Measurements from ENCODE around the gene ALOX15. TPM values are rescaled to one million over a fixed set of nuclear protein-coding genes. Genes with fewer than 3 reads are reported as not detected.
"Not testable (repeated sequence)": the region's sequence is repeated elsewhere in the genome, so short reads cannot be mapped to it uniquely, and the experiment has no call there.

The ALOX15 gene
- total RNA-seq, 4 donors from 2014 or later, result 24.4 to 379 (median 119) TPM; not detected in 1

DNA sequence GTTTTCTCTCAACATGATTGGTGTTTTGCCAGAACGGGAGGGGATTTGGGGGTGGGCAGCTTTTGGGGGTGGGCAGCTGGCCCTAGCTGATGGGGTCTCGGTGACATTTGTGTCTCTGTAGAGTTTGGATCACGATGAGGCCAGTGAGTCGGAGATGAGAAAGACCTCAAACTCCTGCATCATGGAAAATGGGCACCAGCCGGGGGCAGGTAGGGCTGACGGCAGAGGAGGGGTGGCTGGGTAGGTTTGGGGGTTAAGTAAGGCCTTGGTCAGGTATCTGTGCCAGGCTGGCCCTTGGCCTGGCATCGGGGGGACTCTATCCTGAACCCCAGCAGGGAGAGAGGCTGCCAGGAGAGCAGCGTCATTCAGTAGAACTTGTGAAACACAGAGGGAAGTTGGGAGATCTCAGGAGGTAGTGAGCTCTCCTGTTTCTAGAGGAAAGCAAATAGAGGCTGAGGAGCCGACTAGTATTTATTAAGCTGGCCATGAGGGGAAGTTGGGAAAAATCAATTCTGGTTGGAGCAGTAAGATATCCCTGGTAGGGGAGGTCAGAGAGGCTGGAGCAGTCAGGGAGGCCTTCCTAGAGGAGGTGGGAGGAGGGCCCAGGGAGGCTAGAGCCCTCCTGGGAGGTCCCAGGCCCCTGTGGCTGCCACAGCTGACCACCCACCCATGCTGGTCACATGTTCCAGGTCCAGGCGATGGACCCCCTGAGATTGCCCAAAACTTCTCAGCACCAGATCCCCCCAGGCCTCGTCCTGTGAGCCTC is 49.1 kb downstream of the ALOX15 start:
- TF ChIP-seq, protein P1, sequence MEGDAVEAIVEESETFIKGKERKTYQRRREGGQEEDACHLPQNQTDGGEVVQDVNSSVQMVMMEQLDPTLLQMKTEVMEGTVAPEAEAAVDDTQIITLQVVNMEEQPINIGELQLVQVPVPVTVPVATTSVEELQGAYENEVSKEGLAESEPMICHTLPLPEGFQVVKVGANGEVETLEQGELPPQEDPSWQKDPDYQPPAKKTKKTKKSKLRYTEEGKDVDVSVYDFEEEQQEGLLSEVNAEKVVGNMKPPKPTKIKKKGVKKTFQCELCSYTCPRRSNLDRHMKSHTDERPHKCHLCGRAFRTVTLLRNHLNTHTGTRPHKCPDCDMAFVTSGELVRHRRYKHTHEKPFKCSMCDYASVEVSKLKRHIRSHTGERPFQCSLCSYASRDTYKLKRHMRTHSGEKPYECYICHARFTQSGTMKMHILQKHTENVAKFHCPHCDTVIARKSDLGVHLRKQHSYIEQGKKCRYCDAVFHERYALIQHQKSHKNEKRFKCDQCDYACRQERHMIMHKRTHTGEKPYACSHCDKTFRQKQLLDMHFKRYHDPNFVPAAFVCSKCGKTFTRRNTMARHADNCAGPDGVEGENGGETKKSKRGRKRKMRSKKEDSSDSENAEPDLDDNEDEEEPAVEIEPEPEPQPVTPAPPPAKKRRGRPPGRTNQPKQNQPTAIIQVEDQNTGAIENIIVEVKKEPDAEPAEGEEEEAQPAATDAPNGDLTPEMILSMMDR (IDR thresholded peaks at IDR 0.05), result no peak
- ATAC-seq (ENCODE audit: low FRiP score), result no peak
- DNase-seq (ENCODE audit: low spot score), result no peak

DNA sequence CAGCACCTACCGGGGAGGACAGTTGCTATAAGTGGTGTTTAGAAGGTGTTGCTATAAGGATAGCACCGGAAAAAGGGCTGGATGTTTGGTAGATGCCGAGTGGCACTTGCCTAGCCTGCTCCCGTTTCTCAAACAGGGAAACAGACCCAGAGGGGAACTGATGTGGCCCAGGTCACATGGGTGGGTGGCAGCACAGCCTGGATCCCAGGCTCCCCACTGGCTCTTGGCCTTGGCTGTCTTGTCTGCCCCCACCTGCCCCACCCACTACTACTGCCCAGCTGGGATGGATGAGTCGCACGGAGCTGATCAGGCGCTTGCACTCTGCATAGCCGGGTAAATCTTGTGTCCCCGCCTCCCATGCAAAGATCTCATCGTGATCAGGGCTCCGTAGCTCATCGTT is 49.9 kb downstream of the ALOX15 start:
- TF ChIP-seq, protein P1 (IDR thresholded peaks at IDR 0.05), result no peak
- DNase-seq (ENCODE audit: low spot score) (no peak), ATAC-seq (ENCODE audit: low FRiP score) (peak; percentile 42)

DNA sequence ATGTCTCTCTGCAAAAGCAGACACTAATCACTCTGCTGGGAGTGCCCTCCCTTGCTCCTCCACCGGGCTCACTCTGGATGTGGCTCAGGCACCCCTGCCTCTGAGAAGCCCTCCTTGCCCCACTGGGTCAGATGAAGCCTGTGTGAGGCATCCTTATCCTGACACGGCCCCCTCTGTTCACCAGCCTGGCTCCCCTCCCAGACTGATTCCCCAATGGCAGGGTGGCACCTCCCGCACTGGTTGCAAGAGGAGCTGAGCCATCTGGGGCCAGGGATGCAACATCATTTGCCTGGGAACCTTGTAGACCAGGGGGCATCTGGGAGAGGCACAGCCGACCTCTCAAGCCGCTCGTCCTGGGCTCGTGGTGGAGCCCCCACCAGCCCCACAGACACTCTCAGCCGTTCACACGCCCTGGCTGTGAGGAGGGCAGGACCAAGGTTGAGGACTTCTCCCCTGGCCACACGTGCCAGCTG is 50.5 kb downstream of the ALOX15 start:
- DNase-seq (ENCODE audit: low spot score) (no peak), ATAC-seq (ENCODE audit: low FRiP score) (no peak)
- TF ChIP-seq, protein P1 (IDR thresholded peaks at IDR 0.05), result no peak

DNA sequence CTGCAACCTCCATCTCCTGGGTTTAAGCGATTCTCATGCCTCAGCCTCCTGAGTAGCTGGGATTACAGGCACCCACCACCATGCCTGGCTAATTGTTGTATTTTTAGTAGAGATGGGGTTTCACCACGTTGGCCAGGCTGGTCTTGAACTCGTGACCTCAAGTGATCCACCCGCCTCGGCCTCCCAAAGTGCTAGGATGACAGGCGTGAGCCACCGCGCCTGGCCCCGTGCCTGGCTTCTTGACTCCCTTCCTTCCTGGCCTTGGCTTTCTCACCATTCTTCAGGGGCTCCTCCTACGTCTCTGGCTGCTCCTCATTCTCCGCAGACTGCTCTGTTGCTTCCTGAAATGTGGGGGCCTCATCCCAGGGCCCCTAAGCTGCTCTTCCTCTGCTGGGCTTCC is 51.4 kb downstream of the ALOX15 start:
- DNase-seq (ENCODE audit: low spot score); ATAC-seq (ENCODE audit: low FRiP score): not testable (repeated sequence)

DNA sequence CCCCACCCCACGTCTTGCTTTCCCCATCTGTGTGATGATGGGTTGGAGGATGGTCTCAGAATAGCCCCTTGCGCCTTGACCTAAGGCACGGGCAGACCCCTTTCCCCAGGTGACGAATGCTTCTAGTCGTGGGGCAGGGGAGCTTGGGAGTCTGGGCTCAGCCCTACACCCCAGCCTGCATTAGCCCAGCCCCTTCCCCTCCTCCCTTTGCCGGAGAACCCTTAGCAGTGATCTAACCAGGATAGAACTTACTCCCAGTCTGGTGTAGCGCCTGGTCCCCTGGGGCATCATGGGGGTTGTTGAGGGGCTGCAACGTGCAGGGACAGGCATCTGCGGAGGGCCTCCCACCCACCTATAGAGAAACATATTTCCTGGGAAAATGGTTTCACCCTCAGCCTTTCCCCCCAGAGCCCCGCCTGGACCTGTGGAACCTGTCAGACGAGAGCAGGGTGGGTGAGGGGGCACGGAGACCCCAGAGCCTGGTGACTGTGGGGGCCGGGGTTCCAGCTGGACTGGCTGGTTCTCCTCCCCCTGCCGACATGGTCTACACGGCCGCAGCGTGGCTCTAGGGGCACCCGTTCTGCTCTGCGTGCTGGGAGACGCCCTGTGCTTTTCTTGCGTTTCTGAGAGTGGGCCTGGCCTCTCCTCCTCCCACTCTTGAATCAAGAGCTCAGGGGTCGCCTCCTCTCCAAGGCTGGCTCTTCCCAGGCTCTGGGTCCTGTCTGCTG is 52.4 kb downstream of the ALOX15 start:
- ATAC-seq (ENCODE audit: low FRiP score) (no peak), DNase-seq (ENCODE audit: low spot score) (no peak)
- TF ChIP-seq, protein P1 (IDR thresholded peaks at IDR 0.05), result no peak

DNA sequence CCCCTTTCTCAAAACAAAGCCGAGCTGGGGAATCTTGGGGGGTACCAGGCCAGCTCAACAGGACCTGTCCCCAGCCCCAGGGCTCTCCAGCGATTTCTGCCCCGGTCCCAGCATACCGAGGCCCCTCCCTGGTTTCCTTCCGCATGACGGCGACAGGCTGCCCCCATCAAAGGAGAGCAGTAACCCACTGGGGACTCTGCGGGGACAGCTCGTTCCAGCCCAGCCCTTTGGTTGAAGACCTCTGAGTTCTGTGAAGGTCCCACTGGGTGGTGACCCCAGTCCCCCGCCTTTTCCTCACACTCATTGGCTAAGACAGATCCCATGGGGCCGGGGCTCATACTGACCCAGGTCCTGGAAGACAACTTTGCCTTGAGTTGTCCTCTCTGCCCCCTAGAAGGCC is 53.1 kb downstream of the ALOX15 start:
- ATAC-seq (ENCODE audit: low FRiP score) (no peak), DNase-seq (ENCODE audit: low spot score) (no peak)
- TF ChIP-seq, protein P1 (IDR thresholded peaks at IDR 0.05), result no peak

DNA sequence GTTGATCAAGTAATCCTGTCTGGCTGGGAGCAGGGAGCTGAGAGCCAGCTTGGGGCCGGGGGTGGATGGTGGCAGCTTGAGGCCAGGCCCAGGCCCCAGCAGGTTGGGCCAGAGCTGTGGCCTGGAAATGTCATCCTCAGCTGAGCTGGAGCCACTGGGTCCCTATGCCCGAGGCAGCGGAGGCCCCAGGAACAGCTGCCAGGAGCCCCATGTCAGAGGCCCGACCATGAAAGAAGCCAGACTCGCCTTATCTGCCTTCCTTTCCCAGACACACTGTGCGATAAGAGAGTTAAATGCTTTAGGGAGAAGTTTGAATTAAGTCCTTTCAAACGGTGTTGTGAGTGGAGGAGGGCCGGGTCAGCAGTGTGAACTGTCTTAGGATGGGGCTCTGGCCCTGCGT is 53.7 kb downstream of the ALOX15 start:
- DNase-seq (ENCODE audit: low spot score), result no peak
- TF ChIP-seq, protein P1 (IDR thresholded peaks at IDR 0.05), result no peak
- no peak for ATAC-seq (ENCODE audit: low FRiP score)
